ENCODE measurements around the gene LSS.
A peak's percentile ranks its signal among the peaks of the same experiment; 100 is the strongest.
"Not testable (repeated sequence)": the region's sequence is repeated elsewhere in the genome, so short reads cannot be mapped to it uniquely, and the experiment has no call there.

LSS gene

GRCh38 chr21:46185716-46186115 is 42.9 kb downstream of the LSS start:
- no peak for DNase-seq (ENCODE audit: low spot score)

GRCh38 chr21:46184625-46185555 is 43.7 kb downstream of the LSS start:
- DNase-seq (ENCODE audit: low spot score) = peak; percentile 78

DNA sequence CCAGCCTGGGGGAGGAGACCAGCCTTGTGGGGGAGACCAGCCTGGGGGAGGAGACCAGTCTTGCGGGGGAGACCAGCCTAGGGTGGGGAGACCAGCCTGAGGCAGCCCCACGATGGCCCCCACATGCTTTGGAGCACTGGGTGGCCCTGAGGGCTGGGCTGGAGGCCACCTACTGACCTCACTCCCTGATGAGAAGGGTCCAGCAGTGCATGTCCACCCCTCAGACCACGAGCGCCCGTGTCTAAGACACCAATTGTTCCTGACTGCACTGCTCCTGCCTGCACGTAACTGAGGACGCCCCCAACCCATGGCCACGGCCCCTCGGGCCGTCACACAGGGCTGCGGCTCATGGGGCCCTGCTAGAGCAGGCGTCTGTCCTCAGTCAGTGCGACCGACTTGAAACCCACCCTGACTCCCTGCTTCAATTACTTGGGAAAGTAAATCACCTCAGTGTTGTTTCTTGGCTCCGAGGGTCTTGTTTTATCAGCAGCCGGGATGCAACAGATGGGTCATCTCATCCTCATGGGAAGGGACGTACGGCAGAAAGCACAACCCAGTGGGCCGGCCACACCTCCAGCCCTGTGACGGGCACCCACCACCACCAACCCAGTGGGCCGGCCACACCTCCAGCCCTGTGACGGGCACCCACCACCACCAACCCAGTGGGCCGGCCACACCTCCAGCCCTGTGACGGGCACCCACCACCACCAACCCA is 44.5 kb downstream of the LSS start, which contains the start of gene SPATC1L:
SPATC1L (minus strand) TSS at position 550 of the 715 bp plus-strand sequence. CDS start 1,643 bp downstream, outside the sequence.
- peak; percentile 51 for DNase-seq (ENCODE audit: low spot score)

GRCh38 chr21:46183337-46183909 is 45.2 kb downstream of the LSS start:
- not testable (repeated sequence) for DNase-seq (ENCODE audit: low spot score)

DNA sequence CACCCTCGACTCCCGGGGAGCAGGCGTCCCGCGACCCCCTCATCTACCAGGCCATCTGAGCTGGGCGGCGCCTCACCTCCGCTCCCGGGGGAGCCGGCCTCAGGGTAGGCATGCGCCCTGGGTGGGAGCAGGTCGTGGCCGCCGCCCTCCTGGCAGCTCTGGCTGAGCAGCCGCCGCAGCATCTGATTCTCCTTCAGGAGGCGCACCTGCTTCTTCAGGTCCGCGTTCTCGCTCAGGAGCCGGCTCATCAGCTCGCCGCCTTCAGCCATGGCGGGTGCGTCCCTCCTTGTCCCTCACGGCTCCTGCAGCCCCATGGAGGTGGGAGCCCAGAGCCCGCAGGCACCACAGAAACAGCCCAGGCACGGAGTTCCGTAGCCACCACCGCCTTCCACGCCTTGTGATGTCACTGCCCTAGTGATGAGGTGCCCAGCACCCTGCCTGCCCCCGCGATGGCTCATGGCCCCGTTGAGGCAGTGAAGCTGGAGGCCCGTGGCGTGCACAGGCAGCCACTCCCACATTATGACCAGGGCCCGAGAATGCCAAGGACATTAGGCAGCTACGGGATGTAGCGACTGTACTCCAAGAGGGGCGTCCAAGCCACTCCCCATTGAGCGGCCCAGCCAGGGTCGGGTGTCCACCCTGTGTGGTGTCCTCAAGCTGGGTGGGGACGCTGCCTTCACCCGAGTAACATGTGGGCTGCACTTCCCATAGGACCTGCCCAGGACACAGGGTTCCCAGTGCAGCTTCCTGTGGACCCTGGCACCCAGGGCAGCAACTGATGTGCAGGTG is 45.8 kb downstream of the LSS start:
- no peak for DNase-seq (ENCODE audit: low spot score)

GRCh38 chr21:46181953-46182547 is 46.5 kb downstream of the LSS start:
- no peak for DNase-seq (ENCODE audit: low spot score)

- DNase-seq (ENCODE audit: low spot score) = no peak
Measured at GRCh38 chr21:46181436-46181835, 47.1 kb downstream of the LSS start.

DNA sequence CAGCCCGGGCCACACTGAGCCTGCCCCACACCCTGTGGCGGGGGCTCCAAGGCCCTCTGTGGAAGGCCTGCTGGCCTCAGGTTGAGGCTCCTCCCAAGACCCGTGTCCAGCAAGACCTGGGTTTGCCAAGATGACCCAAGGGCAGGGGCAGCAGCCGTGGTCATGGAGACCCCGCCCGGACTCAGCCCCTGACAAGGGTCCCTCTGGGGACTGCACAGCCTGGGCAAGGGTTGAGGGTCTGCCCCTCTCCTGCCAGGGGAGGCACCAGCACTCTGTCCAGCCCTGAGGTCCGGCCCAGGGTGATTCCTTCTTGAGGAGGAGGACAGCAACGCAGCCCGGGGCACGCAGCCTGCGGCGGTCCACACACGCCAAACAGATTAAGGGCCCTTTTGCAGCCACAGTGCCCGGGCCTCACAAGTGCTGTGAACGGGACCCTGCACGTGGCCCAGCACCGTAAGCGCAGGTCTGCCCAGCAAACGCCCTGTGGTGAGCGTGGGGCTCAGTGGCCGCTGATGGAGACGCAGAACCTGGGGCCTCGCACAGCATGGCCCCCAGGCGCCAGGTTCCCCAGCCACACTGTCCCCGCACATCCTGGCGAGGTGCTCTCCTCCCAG is 47.7 kb downstream of the LSS start:
- DNase-seq (ENCODE audit: low spot score) = no peak

- DNase-seq (ENCODE audit: low spot score) = no peak
Measured at GRCh38 chr21:46180079-46180722, 48.4 kb downstream of the LSS start.

GRCh38 chr21:46179708-46180078 is 48.9 kb downstream of the LSS start:
- DNase-seq (ENCODE audit: low spot score) = no peak

- no peak for DNase-seq (ENCODE audit: low spot score)
Measured at GRCh38 chr21:46178961-46179360, 49.6 kb downstream of the LSS start.

DNA sequence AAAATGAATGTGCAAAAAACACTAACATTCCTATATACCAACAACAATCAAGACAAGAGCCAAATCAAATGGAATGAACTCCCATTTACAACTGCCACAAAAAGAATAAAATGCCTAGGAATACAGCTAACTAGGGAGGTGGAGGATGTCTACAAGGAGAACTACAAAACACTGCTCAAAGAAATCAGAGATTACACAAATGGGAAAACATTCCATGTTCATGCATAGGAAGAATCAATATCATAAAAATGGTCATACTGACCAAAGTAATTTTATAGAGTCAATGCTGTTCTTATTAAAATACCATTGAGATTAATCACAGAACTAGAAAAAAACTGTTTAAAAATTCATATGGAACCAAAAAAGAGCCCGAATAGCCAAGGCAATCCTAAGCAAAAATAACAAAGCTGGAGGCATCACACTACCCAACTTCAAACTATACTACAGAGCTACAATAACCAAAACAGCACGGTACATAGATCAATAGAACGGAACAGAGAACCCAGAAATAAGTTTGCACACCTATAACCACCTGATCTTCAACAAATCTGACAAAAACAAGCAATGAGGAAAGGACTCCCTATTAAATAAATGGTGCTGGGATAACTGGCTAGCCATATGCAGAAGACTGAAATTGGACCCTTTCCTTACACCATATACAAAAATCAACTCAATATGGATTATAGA is 52.0 kb downstream of the LSS start:
- not testable (repeated sequence) for DNase-seq (ENCODE audit: low spot score)

DNA sequence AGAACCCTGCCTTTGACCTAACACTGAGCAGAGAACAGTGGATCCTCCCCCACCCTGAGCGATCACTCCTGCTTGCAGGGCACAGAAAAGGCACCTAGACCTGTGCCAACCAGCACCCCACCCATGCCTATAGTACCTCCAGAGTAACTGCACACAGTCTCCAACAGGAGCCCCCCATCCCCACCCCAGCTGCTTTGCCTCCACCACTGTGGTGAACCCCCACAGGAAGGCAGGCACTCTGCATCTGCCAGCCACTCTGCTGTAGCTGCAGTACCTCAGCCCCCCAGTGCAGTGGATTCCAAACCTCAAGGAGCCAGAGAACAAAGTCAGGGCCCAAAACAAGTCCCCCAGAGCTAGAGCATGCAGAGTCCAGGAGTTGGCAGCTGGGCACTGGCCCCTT is 55.0 kb downstream of the LSS start:
- no peak for DNase-seq (ENCODE audit: low spot score)

GRCh38 chr21:46172863-46173528 is 55.6 kb downstream of the LSS start:
- no peak for DNase-seq (ENCODE audit: low spot score)

GRCh38 chr21:46171996-46172862 is 56.3 kb downstream of the LSS start:
- no peak for DNase-seq (ENCODE audit: low spot score)

DNA sequence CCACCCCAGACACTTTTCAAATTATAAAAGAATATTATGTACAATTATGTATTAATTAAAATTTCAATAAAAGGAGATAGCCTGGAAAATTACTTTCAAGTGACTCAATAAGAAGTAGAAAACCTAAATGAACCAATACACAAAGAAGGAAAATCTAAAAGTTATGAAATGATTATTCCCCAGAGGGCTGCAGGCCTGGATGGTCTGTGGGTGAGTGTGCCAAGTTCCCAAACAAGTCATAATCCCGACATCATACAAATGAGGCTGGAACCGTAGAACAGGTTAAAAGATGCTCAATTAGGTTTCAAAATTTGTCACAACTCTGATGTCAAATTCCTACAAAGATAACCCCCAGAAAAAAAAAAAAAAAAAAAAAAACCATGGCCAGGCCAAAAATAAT is 57.0 kb downstream of the LSS start:
- DNase-seq (ENCODE audit: low spot score) = no peak

GRCh38 chr21:46170436-46171193 is 58.0 kb downstream of the LSS start:
- DNase-seq (ENCODE audit: low spot score) = not testable (repeated sequence)
